HEK293 (cell line): ENCODE measurements around the gene CCDC158.

Experiments
- CTCF ChIA-PET: fragments of 350-600 bp; formaldehyde crosslinking; extraction: SDS; loops from one replicate; lab custom pipeline; 2021; ENCODE audit warnings: antibody characterized with exemption; lab: Yijun Ruan, JAX
- POLR2A ChIA-PET: fragments of 300-600 bp; formaldehyde crosslinking; extraction: SDS; loops from one replicate; lab custom pipeline; 2020; ENCODE audit warnings: antibody characterized with exemption, inconsistent platforms; lab: Yijun Ruan, JAX
- H3K27ac ChIP-seq: fragments of 200-500 bp; sonication (Bioruptor generic); 2 replicates; pipeline ENCODE4 v1.5.1; 2014; ENCODE audit warnings: low read depth, low read length, control low read depth, inconsistent platforms; ENCODE audit errors: extremely low read depth
- H3K36me3 ChIP-seq, 2 experiments: fragments of 200-500 bp in 1 of 2; sonication (Bioruptor generic) in 1 of 2; 1 replicate in 1 of 2; 2 replicates in 1 of 2; pipeline ENCODE4 v1.5.1; 2014 to 2017; ENCODE audit warnings: inconsistent platforms in 2 of 2, low read length in 2 of 2; ENCODE audit not compliant: control insufficient read depth in 2 of 2, insufficient read depth in 1 of 2
- H3K4me1 ChIP-seq: fragments of 200-500 bp; sonication (Bioruptor generic); 2 replicates; pipeline ENCODE4 v1.5.1; 2014; ENCODE audit warnings: mild to moderate bottlenecking, low read length, inconsistent platforms; ENCODE audit not compliant: control insufficient read depth, insufficient read depth
- H3K4me3 ChIP-seq: 2 replicates; pipeline ENCODE4 v1.5.1; 2011; ENCODE audit warnings: low read depth, mild to moderate bottlenecking, control low read depth, low read length, moderate library complexity
- H3K9me3 ChIP-seq: fragments of 200-500 bp; sonication (Bioruptor generic); 2 replicates; pipeline ENCODE4 v1.5.1; 2014; ENCODE audit warnings: low read depth, low read length, inconsistent platforms; ENCODE audit not compliant: control insufficient read depth, insufficient read depth
- PRDM1 ChIP-seq: fragments of 450-650 bp; formaldehyde crosslinking; IDR thresholded peaks from 2 replicates; pipeline ENCODE4; 2016; ENCODE audit warnings: missing biosample characterization, missing genetic modification characterization
- SCRT2 ChIP-seq: fragments of 450-650 bp; formaldehyde crosslinking; IDR thresholded peaks from 2 replicates; pipeline ENCODE4 v1.5.1; 2016; ENCODE audit warnings: missing biosample characterization, missing genetic modification characterization
- SP3 ChIP-seq: fragments of 450-650 bp; formaldehyde crosslinking; IDR thresholded peaks from 2 replicates; pipeline ENCODE4 v1.5.1; 2016; ENCODE audit warnings: missing biosample characterization, missing genetic modification characterization
- TRIM28 ChIP-seq: IDR thresholded peaks from 2 replicates; pipeline ENCODE4 v1.6.1; 2011; ENCODE audit warnings: low read length, control low read depth, borderline replicate concordance
- ZBTB1 ChIP-seq: fragments of 450-650 bp; formaldehyde crosslinking; IDR thresholded peaks from 2 replicates; pipeline ENCODE4 v1.5.1; 2016; ENCODE audit warnings: missing biosample characterization, missing genetic modification characterization
- ZIC2 ChIP-seq: fragments of 450-650 bp; formaldehyde crosslinking; IDR thresholded peaks from 2 replicates; pipeline ENCODE4 v1.5.1; 2016; ENCODE audit warnings: missing biosample characterization, missing genetic modification characterization
- ZNF133 ChIP-seq: fragments of 450-650 bp; formaldehyde crosslinking; IDR thresholded peaks from 2 replicates; pipeline ENCODE4 v1.5.1; 2016; ENCODE audit warnings: missing biosample characterization, missing genetic modification characterization
- ZNF146 ChIP-seq: fragments of 450-650 bp; formaldehyde crosslinking; IDR thresholded peaks from 2 replicates; pipeline ENCODE4 v1.5.1; 2016; ENCODE audit warnings: missing biosample characterization, missing genetic modification characterization
- ZNF292 ChIP-seq: fragments of 450-650 bp; formaldehyde crosslinking; IDR thresholded peaks from 2 replicates; pipeline ENCODE4 v1.5.1; 2016; ENCODE audit warnings: low read depth, missing biosample characterization, missing genetic modification characterization, borderline replicate concordance
- ZNF514 ChIP-seq: fragments of 450-650 bp; formaldehyde crosslinking; IDR thresholded peaks from 2 replicates; pipeline ENCODE4 v1.5.1; 2016; ENCODE audit warnings: missing biosample characterization, missing genetic modification characterization
- ZNF555 ChIP-seq: fragments of 450-650 bp; formaldehyde crosslinking; conservative IDR thresholded peaks from 2 replicates; pipeline ENCODE4 v1.5.1; 2017; ENCODE audit warnings: missing biosample characterization, mild to moderate bottlenecking, missing genetic modification characterization, inconsistent platforms
- ZNF626 ChIP-seq: fragments of 450-650 bp; sonication (Bioruptor Pico); formaldehyde crosslinking; IDR thresholded peaks from 2 replicates; pipeline ENCODE4 v1.5.1; 2018; ENCODE audit warnings: missing biosample characterization, missing genetic modification characterization, inconsistent platforms
- ZNF670 ChIP-seq: fragments of 450-650 bp; formaldehyde crosslinking; IDR thresholded peaks from 2 replicates; pipeline ENCODE4 v1.5.1; 2016; ENCODE audit warnings: missing biosample characterization, missing genetic modification characterization, low read depth
- ZNF76 ChIP-seq: fragments of 450-650 bp; formaldehyde crosslinking; IDR thresholded peaks from 2 replicates; pipeline ENCODE4; 2016; ENCODE audit warnings: low read depth, missing biosample characterization, missing genetic modification characterization, borderline replicate concordance
- TF ChIP-seq, protein P1 (sequence below): fragments of 450-650 bp; formaldehyde crosslinking; IDR thresholded peaks from 2 replicates; pipeline ENCODE4 v1.5.1; 2017; ENCODE audit warnings: missing biosample characterization, mild to moderate bottlenecking, missing genetic modification characterization, moderate library complexity
- TF ChIP-seq, protein P2 (sequence below): fragments of 450-650 bp; formaldehyde crosslinking; IDR thresholded peaks from 2 replicates; pipeline ENCODE4 v1.5.1; 2016; ENCODE audit warnings: missing biosample characterization, missing genetic modification characterization, low read depth
- TF ChIP-seq, protein P3 (sequence below): fragments of 450-650 bp; formaldehyde crosslinking; IDR thresholded peaks from 2 replicates; pipeline ENCODE4 v1.5.1; 2016; ENCODE audit warnings: missing biosample characterization, missing genetic modification characterization
- TF ChIP-seq, protein P4 (sequence below): fragments of 450-650 bp; formaldehyde crosslinking; IDR thresholded peaks from 2 replicates; pipeline ENCODE4 v1.5.1; 2016; ENCODE audit warnings: missing biosample characterization, missing genetic modification characterization
- TF ChIP-seq, protein P5 (sequence below): fragments of 450-650 bp; formaldehyde crosslinking; IDR thresholded peaks from 2 replicates; pipeline ENCODE4 v1.5.1; 2016; ENCODE audit warnings: missing biosample characterization, missing genetic modification characterization
- TF ChIP-seq, protein P6 (sequence below): fragments of 450-650 bp; formaldehyde crosslinking; IDR thresholded peaks from 2 replicates; pipeline ENCODE4 v1.5.1; 2017; ENCODE audit warnings: missing biosample characterization, missing genetic modification characterization
- TF ChIP-seq, protein P7 (sequence below): fragments of 450-650 bp; formaldehyde crosslinking; IDR thresholded peaks from 2 replicates; pipeline ENCODE4 v1.5.1; 2016; ENCODE audit warnings: missing biosample characterization, missing genetic modification characterization

The CCDC158 gene

DNA sequence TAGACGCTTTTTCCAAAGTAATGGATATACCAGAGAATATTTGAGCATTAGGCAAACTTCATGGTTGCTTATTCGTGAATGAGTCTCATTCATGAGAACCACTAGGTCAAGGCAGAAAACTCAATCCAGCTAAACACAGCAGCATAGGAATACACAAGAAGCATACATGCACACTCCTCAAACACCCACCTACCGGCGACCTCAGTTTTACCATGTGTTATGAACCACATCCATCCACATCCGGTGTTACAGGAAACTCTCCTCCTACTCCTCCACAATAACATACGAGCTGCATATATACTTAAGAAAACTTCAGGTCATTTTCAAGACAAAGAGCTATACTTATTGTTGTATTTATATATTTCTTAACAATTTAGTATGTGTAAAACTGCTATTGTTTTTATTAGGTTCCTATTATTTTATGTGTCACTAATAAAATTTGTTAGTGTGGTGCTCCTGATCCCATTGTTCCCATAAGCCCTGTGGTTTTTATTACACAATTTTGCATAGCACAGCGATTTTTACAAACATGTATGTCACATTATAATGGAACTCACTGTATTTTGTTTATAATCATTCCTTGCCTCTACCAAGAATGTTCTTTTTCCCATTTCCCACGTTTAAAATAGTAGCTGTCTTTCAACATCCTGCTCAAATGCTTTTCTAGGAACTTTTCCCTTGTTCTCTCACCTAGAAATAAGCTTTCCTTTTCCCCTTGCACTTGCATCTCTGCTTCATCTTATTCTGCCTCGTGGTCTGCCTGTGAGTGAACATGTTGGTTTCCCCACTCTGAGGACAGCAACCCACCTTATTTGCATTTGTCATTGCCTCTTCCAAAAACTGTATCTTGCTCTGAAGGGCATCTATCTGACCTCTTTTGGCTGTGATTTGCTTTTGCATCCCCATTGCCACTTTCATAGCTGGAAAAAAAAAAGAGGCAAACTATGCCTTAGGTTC is 66.1 kb downstream of the CCDC158 start (continued):
- TF ChIP-seq, protein P1, sequence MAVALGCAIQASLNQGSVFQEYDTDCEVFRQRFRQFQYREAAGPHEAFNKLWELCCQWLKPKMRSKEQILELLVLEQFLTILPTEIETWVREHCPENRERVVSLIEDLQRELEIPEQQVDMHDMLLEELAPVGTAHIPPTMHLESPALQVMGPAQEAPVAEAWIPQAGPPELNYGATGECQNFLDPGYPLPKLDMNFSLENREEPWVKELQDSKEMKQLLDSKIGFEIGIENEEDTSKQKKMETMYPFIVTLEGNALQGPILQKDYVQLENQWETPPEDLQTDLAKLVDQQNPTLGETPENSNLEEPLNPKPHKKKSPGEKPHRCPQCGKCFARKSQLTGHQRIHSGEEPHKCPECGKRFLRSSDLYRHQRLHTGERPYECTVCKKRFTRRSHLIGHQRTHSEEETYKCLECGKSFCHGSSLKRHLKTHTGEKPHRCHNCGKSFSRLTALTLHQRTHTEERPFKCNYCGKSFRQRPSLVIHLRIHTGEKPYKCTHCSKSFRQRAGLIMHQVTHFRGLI (tag by site-specific recombination): no peak
- TF ChIP-seq ZNF514 (tag by site-specific recombination) (no peak), ZNF146 (no peak), TRIM28 (no peak), ZNF292 (tag by site-specific recombination) (no peak), ZNF670 (tag by site-specific recombination) (no peak), ZNF555 (tag by site-specific recombination) (no peak), SCRT2 (no peak)
- TF ChIP-seq, protein P2, sequence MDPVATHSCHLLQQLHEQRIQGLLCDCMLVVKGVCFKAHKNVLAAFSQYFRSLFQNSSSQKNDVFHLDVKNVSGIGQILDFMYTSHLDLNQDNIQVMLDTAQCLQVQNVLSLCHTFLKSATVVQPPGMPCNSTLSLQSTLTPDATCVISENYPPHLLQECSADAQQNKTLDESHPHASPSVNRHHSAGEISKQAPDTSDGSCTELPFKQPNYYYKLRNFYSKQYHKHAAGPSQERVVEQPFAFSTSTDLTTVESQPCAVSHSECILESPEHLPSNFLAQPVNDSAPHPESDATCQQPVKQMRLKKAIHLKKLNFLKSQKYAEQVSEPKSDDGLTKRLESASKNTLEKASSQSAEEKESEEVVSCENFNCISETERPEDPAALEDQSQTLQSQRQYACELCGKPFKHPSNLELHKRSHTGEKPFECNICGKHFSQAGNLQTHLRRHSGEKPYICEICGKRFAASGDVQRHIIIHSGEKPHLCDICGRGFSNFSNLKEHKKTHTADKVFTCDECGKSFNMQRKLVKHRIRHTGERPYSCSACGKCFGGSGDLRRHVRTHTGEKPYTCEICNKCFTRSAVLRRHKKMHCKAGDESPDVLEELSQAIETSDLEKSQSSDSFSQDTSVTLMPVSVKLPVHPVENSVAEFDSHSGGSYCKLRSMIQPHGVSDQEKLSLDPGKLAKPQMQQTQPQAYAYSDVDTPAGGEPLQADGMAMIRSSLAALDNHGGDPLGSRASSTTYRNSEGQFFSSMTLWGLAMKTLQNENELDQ: no peak
- TF ChIP-seq, protein P3, sequence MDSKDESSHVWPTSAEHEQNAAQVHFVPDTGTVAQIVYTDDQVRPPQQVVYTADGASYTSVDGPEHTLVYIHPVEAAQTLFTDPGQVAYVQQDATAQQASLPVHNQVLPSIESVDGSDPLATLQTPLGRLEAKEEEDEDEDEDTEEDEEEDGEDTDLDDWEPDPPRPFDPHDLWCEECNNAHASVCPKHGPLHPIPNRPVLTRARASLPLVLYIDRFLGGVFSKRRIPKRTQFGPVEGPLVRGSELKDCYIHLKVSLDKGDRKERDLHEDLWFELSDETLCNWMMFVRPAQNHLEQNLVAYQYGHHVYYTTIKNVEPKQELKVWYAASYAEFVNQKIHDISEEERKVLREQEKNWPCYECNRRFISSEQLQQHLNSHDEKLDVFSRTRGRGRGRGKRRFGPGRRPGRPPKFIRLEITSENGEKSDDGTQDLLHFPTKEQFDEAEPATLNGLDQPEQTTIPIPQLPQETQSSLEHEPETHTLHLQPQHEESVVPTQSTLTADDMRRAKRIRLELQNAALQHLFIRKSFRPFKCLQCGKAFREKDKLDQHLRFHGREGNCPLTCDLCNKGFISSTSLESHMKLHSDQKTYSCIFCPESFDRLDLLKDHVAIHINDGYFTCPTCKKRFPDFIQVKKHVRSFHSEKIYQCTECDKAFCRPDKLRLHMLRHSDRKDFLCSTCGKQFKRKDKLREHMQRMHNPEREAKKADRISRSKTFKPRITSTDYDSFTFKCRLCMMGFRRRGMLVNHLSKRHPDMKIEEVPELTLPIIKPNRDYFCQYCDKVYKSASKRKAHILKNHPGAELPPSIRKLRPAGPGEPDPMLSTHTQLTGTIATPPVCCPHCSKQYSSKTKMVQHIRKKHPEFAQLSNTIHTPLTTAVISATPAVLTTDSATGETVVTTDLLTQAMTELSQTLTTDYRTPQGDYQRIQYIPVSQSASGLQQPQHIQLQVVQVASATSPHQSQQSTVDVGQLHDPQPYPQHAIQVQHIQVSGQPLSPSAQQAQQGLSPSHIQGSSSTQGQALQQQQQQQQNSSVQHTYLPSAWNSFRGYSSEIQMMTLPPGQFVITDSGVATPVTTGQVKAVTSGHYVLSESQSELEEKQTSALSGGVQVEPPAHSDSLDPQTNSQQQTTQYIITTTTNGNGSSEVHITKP (tag by site-specific recombination): no peak

DNA sequence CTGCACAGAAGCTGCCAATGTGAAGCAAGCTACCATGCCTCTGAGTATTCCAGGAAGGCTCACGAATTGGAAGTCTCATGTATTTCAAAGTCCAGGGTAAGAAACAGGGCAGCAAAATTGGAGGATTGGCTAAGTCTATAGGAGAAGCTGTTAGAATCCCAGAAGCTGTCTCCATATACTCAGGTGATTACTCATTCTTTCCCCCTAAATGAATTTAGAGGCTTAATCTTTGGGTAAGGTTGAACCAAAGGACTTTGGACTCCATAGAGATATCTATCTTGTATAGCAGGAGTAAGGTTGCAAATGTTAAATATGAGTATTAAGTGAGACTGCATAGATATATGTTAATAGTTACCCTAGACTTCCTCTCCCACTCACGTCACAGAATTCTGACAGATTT is 78.1 kb downstream of the CCDC158 start:
- Histone ChIP-seq H3K36me3 (no peaks in the 10 kb centered on the region), H3K9me3 (no peaks in the 10 kb centered on the region), H3K4me1 (no peaks in the 10 kb centered on the region), H3K27ac (no peak overlapping the region), H3K4me3 (no peak overlapping the region)
- CTCF ChIA-PET: interaction anchor here (0.7 kb wide), 1 partner anchor 856 kb away, joined by 3 read pairs; no protein-coding TSS in a partner anchor
- POLR2A ChIA-PET: no interaction called here
- no peak for TF ChIP-seq ZIC2
- TF ChIP-seq, protein P4, sequence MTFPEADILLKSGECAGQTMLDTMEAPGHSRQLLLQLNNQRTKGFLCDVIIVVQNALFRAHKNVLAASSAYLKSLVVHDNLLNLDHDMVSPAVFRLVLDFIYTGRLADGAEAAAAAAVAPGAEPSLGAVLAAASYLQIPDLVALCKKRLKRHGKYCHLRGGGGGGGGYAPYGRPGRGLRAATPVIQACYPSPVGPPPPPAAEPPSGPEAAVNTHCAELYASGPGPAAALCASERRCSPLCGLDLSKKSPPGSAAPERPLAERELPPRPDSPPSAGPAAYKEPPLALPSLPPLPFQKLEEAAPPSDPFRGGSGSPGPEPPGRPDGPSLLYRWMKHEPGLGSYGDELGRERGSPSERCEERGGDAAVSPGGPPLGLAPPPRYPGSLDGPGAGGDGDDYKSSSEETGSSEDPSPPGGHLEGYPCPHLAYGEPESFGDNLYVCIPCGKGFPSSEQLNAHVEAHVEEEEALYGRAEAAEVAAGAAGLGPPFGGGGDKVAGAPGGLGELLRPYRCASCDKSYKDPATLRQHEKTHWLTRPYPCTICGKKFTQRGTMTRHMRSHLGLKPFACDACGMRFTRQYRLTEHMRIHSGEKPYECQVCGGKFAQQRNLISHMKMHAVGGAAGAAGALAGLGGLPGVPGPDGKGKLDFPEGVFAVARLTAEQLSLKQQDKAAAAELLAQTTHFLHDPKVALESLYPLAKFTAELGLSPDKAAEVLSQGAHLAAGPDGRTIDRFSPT (tag by site-specific recombination): no peak
- TF ChIP-seq, protein P5, sequence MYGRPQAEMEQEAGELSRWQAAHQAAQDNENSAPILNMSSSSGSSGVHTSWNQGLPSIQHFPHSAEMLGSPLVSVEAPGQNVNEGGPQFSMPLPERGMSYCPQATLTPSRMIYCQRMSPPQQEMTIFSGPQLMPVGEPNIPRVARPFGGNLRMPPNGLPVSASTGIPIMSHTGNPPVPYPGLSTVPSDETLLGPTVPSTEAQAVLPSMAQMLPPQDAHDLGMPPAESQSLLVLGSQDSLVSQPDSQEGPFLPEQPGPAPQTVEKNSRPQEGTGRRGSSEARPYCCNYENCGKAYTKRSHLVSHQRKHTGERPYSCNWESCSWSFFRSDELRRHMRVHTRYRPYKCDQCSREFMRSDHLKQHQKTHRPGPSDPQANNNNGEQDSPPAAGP (tag by site-specific recombination): no peak
- no peak for TF ChIP-seq ZNF76 (tag by site-specific recombination)
- TF ChIP-seq, protein P6, sequence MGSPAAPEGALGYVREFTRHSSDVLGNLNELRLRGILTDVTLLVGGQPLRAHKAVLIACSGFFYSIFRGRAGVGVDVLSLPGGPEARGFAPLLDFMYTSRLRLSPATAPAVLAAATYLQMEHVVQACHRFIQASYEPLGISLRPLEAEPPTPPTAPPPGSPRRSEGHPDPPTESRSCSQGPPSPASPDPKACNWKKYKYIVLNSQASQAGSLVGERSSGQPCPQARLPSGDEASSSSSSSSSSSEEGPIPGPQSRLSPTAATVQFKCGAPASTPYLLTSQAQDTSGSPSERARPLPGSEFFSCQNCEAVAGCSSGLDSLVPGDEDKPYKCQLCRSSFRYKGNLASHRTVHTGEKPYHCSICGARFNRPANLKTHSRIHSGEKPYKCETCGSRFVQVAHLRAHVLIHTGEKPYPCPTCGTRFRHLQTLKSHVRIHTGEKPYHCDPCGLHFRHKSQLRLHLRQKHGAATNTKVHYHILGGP (tag by site-specific recombination): no peak
- TF ChIP-seq, protein P7, sequence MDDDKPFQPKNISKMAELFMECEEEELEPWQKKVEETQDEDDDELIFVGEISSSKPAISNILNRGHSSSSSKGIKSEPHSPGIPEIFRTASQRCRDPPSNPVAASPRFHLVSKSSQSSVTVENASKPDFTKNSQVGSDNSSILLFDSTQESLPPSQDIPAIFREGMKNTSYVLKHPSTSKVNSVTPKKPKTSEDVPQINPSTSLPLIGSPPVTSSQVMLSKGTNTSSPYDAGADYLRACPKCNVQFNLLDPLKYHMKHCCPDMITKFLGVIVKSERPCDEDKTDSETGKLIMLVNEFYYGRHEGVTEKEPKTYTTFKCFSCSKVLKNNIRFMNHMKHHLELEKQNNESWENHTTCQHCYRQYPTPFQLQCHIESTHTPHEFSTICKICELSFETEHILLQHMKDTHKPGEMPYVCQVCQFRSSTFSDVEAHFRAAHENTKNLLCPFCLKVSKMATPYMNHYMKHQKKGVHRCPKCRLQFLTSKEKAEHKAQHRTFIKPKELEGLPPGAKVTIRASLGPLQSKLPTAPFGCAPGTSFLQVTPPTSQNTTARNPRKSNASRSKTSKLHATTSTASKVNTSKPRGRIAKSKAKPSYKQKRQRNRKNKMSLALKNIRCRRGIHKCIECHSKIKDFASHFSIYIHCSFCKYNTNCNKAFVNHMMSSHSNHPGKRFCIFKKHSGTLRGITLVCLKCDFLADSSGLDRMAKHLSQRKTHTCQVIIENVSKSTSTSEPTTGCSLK: no peak
- TF ChIP-seq SP3 (tag by site-specific recombination): no peak
- TF ChIP-seq ZNF626 (tag by site-specific recombination): no peak
- no peak for TF ChIP-seq ZBTB1 (tag by site-specific recombination)
- no peak for TF ChIP-seq PRDM1 (tag by site-specific recombination)
- TF ChIP-seq ZNF133 (tag by site-specific recombination): no peak
